IMR-90 (cell line): ENCODE measurements around the gene OSM. TPM values are rescaled to one million over a fixed set of nuclear protein-coding genes. Genes with fewer than 3 reads are reported as not detected.
A peak's percentile ranks its signal among the peaks of the same experiment; 100 is the strongest.

ENCODE experiments used
- ATAC-seq: fragments of 200-7000 bp; cut with Tn5 transposase; 2 replicates; pipeline ENCODE4 v1.9.1; 2020; ENCODE audit warnings: low read depth, mild to moderate bottlenecking, moderate library complexity
- BruUV-seq: library from RNA; stranded (reverse); fragments of 400-500 nt; replicated peaks from 2 replicates; lab custom pipeline; 2021; lab: Mats Ljungman, UMichigan
- CTCF ChIA-PET: fragments of 300-600 bp; formaldehyde crosslinking; extraction: SDS; loops from one replicate; lab custom pipeline; 2021; ENCODE audit warnings: antibody characterized with exemption; lab: Yijun Ruan, JAX
- POLR2A ChIA-PET: fragments of 300-600 bp; sonication (Branson Sonifier 250); formaldehyde crosslinking; loops from one replicate; lab custom pipeline; 2022; ENCODE audit warnings: antibody characterized with exemption; ENCODE audit not compliant: unreplicated experiment; lab: Charles Lee
- DNase-seq: peaks from one replicate; pipeline ENCODE4 v3.0.0; 2013
- H2AFZ ChIP-seq: replicated peaks from 2 replicates; pipeline ENCODE3; 2013; ENCODE audit warnings: low read length, mild to moderate bottlenecking; ENCODE audit not compliant: poor library complexity
- H2AK5ac ChIP-seq: 2 replicates; pipeline ENCODE4 v1.6.1; 2013; ENCODE audit warnings: low read depth, low read length, inconsistent platforms
- H2AK9ac ChIP-seq: replicated peaks from 2 replicates; pipeline ENCODE3; 2013; ENCODE audit warnings: mild to moderate bottlenecking, low read depth, low read length, moderate library complexity; ENCODE audit not compliant: poor library complexity
- H2BK120ac ChIP-seq: 2 replicates; pipeline ENCODE4 v1.6.1; 2013; ENCODE audit warnings: low read depth, low read length, inconsistent platforms
- H2BK15ac ChIP-seq: 3 replicates; pipeline ENCODE4 v1.6.1; 2013; ENCODE audit warnings: low read depth, low read length, inconsistent platforms
- H2BK20ac ChIP-seq: 2 replicates; pipeline ENCODE4 v1.6.1; 2013; ENCODE audit warnings: low read depth, mild to moderate bottlenecking, inconsistent platforms, low read length, moderate library complexity
- H2BK5ac ChIP-seq: 2 replicates; pipeline ENCODE4 v1.6.1; 2013; ENCODE audit warnings: mild to moderate bottlenecking, low read depth, low read length, inconsistent platforms; ENCODE audit not compliant: poor library complexity, severe bottlenecking
- H3K14ac ChIP-seq: replicated peaks from 2 replicates; pipeline ENCODE4 v1.6.1; 2013; ENCODE audit warnings: low read depth, low read length, inconsistent platforms
- H3K18ac ChIP-seq: 2 replicates; pipeline ENCODE4 v1.6.1; 2013; ENCODE audit warnings: low read depth, low read length, control low read depth
- H3K23ac ChIP-seq: 2 replicates; pipeline ENCODE4 v1.6.1; 2013; ENCODE audit warnings: low read depth, low read length, inconsistent platforms
- H3K27ac ChIP-seq: 2 replicates; pipeline ENCODE4 v1.5.1; 2013; ENCODE audit warnings: mild to moderate bottlenecking, control low read depth, low read length; ENCODE audit not compliant: insufficient read depth
- H3K27me3 ChIP-seq: 2 replicates; pipeline ENCODE4 v1.6.1; 2013; ENCODE audit warnings: low read length; ENCODE audit not compliant: control insufficient read depth, insufficient read depth
- H3K36me3 ChIP-seq: 2 replicates; pipeline ENCODE4 v1.6.1; 2013; ENCODE audit warnings: low read length, mixed read lengths; ENCODE audit not compliant: control insufficient read depth, insufficient read depth
- H3K4ac ChIP-seq: 2 replicates; pipeline ENCODE4 v1.6.1; 2013; ENCODE audit warnings: low read depth, low read length, inconsistent platforms
- H3K4me1 ChIP-seq: 2 replicates; pipeline ENCODE4 v1.6.1; 2013; ENCODE audit warnings: low read length, mixed read lengths; ENCODE audit not compliant: control insufficient read depth, insufficient read depth
- H3K4me2 ChIP-seq: 2 replicates; pipeline ENCODE4 v1.6.1; 2013; ENCODE audit warnings: low read depth, mild to moderate bottlenecking, control low read depth, low read length, moderate library complexity
- H3K4me3 ChIP-seq: 2 replicates; pipeline ENCODE4 v1.5.1; 2013; ENCODE audit warnings: low read depth, mild to moderate bottlenecking, control low read depth, low read length, moderate library complexity; ENCODE audit not compliant: insufficient read depth
- H3K56ac ChIP-seq: 2 replicates; pipeline ENCODE4 v1.6.1; 2013; ENCODE audit warnings: low read length, inconsistent platforms; ENCODE audit not compliant: insufficient read depth; ENCODE audit errors: extremely low read depth
- H3K79me1 ChIP-seq, 2 experiments: 2 replicates each; pipeline ENCODE4 v1.6.1; 2013; ENCODE audit warnings: low read length in 2 of 2, inconsistent platforms in 1 of 2, low read depth in 1 of 2
- H3K9ac ChIP-seq: 2 replicates; pipeline ENCODE4 v1.6.1; 2013; ENCODE audit warnings: low read depth, low read length, control low read depth
- H3K9me1 ChIP-seq: 2 replicates; pipeline ENCODE4 v1.6.1; 2013; ENCODE audit warnings: low read length, inconsistent platforms; ENCODE audit not compliant: insufficient read depth
- H3K9me3 ChIP-seq: 2 replicates; pipeline ENCODE4 v1.6.1; 2013; ENCODE audit warnings: low read length; ENCODE audit not compliant: control insufficient read depth, insufficient read depth
- H4K20me1 ChIP-seq: 2 replicates; pipeline ENCODE4 v1.6.1; 2013; ENCODE audit warnings: low read length, inconsistent platforms; ENCODE audit not compliant: insufficient read depth
- H4K5ac ChIP-seq: 2 replicates; pipeline ENCODE4 v1.6.1; 2013; ENCODE audit warnings: mild to moderate bottlenecking, low read depth, low read length, control low read depth
- H4K8ac ChIP-seq, 2 experiments: 2 replicates each; pipeline ENCODE4 v1.6.1; 2013; ENCODE audit warnings: low read depth in 2 of 2, low read length in 2 of 2, control low read depth in 1 of 2, inconsistent platforms in 1 of 2
- H4K91ac ChIP-seq: 2 replicates; pipeline ENCODE4 v1.6.1; 2013; ENCODE audit warnings: low read depth, low read length, inconsistent platforms; ENCODE audit not compliant: insufficient read depth
- POLR2A ChIP-seq: IDR thresholded peaks from 2 replicates; pipeline ENCODE4 v1.6.1; 2012; ENCODE audit warnings: mild to moderate bottlenecking, low read depth, low read length
- SMC3 ChIP-seq: fragments of 150-350 bp; IDR thresholded peaks from 2 replicates; pipeline ENCODE4 v1.6.1; 2016; ENCODE audit warnings: low read depth, mild to moderate bottlenecking, antibody characterized with exemption, low read length, moderate library complexity
- WGBS, 2 experiments: methylation state at CpG; one replicate each; pipeline versions ENCODE4 v1.1.5 to v1.1.7; 2013; ENCODE audit warnings: missing lambda C conversion rate in 2 of 2; ENCODE audit not compliant: insufficient read length in 1 of 2; ENCODE audit errors: extremely low coverage in 2 of 2; 5-methylcytosine and 5-hydroxymethylcytosine counted together
- dilution Hi-C: fragments of 300-500 bp; cut with HindIII; formaldehyde crosslinking; loops from one replicate; pipeline ENCODE4 v1.14.3; 2018; ENCODE audit warnings: low sequenced_read_pairs; ENCODE audit not compliant: unreplicated experiment
- in situ Hi-C: fragments of 300-500 bp; cut with MboI; formaldehyde crosslinking; loops from 3 replicates; pipeline ENCODE4 v1.14.3; 2019; ENCODE audit warnings: low sequenced_read_pairs, inconsistent platforms, mixed read lengths
- intact Hi-C: fragments of 100-400 bp; cut with micrococcal nuclease; formaldehyde crosslinking; loops from 2 replicates; pipeline ENCODE4 v1.10.0; 2022
- polyA plus RNA-seq, 3 experiments: library from polyadenylated mRNA; depleted of rRNA; stranded (reverse); fragments of >200 nt; gene quantifications; 2 replicates each; pipeline ENCODE4 v1.2.3, GENCODE V29; 2012; ENCODE audit warnings: low replicate concordance in 1 of 3
- total RNA-seq: library from RNA; depleted of rRNA; stranded (reverse); fragments of >200 nt; gene quantifications from 2 replicates; pipeline ENCODE4 v1.2.3, GENCODE V29; 2012

The OSM gene
- total and polyA plus RNA-seq, 2 of the 4 experiments (the other 2 are of a cell fraction): not detected

- Histone ChIP-seq H4K8ac (peak overlapping the region; percentile 82 to 96), H2AK5ac (peak overlapping the region; percentile 95), H2BK5ac (peak overlapping the region; percentile 75), H4K91ac (peak overlapping the region; percentile 85), H3K14ac (peak overlapping the region; percentile 87), H2AK9ac (peak overlapping the region; percentile 92), H3K4me3 (peak overlapping the region; percentile 87; the same call in 1 of the 2 replicates), H3K56ac (peak overlapping the region; percentile 26; the same call in 1 of the 2 replicates), H2AFZ (no peak overlapping the region), H3K4me1 (peaks cover 66% of the 10 kb centered on the region), H4K5ac (peak overlapping the region; percentile 92), H4K20me1 (no peaks in the 10 kb centered on the region), H3K4me2 (peak overlapping the region; percentile 94), H3K36me3 (peaks cover 26% of the 10 kb centered on the region), H3K27me3 (no peaks in the 10 kb centered on the region), H3K23ac (peak overlapping the region; percentile 45; the same call in 1 of the 2 replicates), H3K9me3 (no peaks in the 10 kb centered on the region), H2BK15ac (peak overlapping the region; percentile 89; the same call in 2 of the 3 replicates), H3K9ac (peak overlapping the region; percentile 100), H2BK20ac (peak overlapping the region; percentile 77; the same call in 1 of the 2 replicates), H3K4ac (peak overlapping the region; percentile 89), H3K27ac (peak overlapping the region; percentile 100), H3K79me1 (peaks cover 34 to 43% of the 10 kb centered on the region in 2 experiments), H3K18ac (peak overlapping the region; percentile 84), H3K9me1 (peaks cover 29% of the 10 kb centered on the region), H2BK120ac (peak overlapping the region; percentile 91)
- dilution Hi-C loops: no loop called here
- WGBS, 2 experiments: 97% methylated on average over 5 of the region's 11 CpGs; no CpG with 5 or more reads in 1 of the 2 experiments
- TF ChIP-seq SMC3 (no peak), POLR2A (0 out of 2 replicates have a peak, but pooled peaks have one; percentile 28)
- ATAC-seq (no peak), DNase-seq (no peak)
- ChIA-PET POLR2A (no interaction called here), CTCF (no interaction called here)
- BruUV-seq: no TSS peak
- intact Hi-C loops: loop anchor here (2.0 to 5.0 kb wide), 2 partner anchors 43 to 90 kb away; no protein-coding TSS in a partner anchor
- in situ Hi-C loops: no loop called here
Observed at GRCh38 chr22:30247561-30247960, 19.1 kb downstream of the OSM start.
